Measurements from ENCODE around the gene MT1H.

The MT1H gene

GRCh38 chr16:56639045-56639444 lies 30.6 kb upstream of the MT1H start:
- TF ChIP-seq CTCF (IDR thresholded peaks at IDR 0.05) (no peak), ZFX (IDR thresholded peaks at IDR 0.05; ENCODE audit: borderline replicate concordance) (no peak)
- H3K27ac ChIP-seq: no peak overlapping the region

GRCh38 chr16:56640076-56640475 lies 29.5 kb upstream of the MT1H start:
- no peak overlapping the region for H3K27ac ChIP-seq
- no peak for TF ChIP-seq CTCF (IDR thresholded peaks at IDR 0.05)
- no peak for TF ChIP-seq ZFX (IDR thresholded peaks at IDR 0.05; ENCODE audit: borderline replicate concordance)

GRCh38 chr16:56641166-56641565 lies 28.4 kb upstream of the MT1H start:
- no peak overlapping the region for H3K27ac ChIP-seq
- no peak for TF ChIP-seq ZFX (IDR thresholded peaks at IDR 0.05; ENCODE audit: borderline replicate concordance)

- no peak for TF ChIP-seq ZFX (IDR thresholded peaks at IDR 0.05; ENCODE audit: borderline replicate concordance)
- peak; percentile 80 for TF ChIP-seq CTCF (IDR thresholded peaks at IDR 0.05)
- H3K27ac ChIP-seq: no peak overlapping the region
Measured at GRCh38 chr16:56643080-56643778, 26.4 kb upstream of the MT1H start.

- peak; percentile 36; the same call in 1 of the 2 replicates for TF ChIP-seq CTCF (IDR thresholded peaks at IDR 0.05)
- TF ChIP-seq ZFX (IDR thresholded peaks at IDR 0.05; ENCODE audit: borderline replicate concordance): no peak
- H3K27ac ChIP-seq: no peak overlapping the region
Measured at GRCh38 chr16:56643833-56644232, 25.8 kb upstream of the MT1H start.

GRCh38 chr16:56645311-56645710 lies 24.3 kb upstream of the MT1H start:
- no peak overlapping the region for H3K27ac ChIP-seq
- no peak for TF ChIP-seq ZFX (IDR thresholded peaks at IDR 0.05; ENCODE audit: borderline replicate concordance)
- no peak for TF ChIP-seq CTCF (IDR thresholded peaks at IDR 0.05)

- no peak overlapping the region for H3K27ac ChIP-seq
- no peak for TF ChIP-seq ZFX (IDR thresholded peaks at IDR 0.05; ENCODE audit: borderline replicate concordance)
- TF ChIP-seq CTCF (IDR thresholded peaks at IDR 0.05): no peak
Measured at GRCh38 chr16:56645838-56646237, 23.8 kb upstream of the MT1H start.
